ENCODE results near the gene DCAF7.

DCAF7 gene

GRCh38 chr17:63549946-63550816, at the start of gene DCAF7:
Gene DCAF7 (plus strand): TSS chr17:63550477. CDS start chr17:63550678, 201 bp downstream.
- DNase-seq = peak; percentile 98 to 99

- DNase-seq = no peak
Observed at GRCh38 chr17:63500543-63501390, 49.5 kb upstream of the DCAF7 start.

GRCh38 chr17:63503341-63503705, 47.0 kb upstream of the DCAF7 start:
- DNase-seq = no peak

GRCh38 chr17:63504261-63504660, 46.0 kb upstream of the DCAF7 start:
- no peak for DNase-seq

GRCh38 chr17:63505341-63505740, 44.9 kb upstream of the DCAF7 start:
- DNase-seq = no peak

GRCh38 chr17:63506627-63507026, 43.6 kb upstream of the DCAF7 start:
- DNase-seq = no peak

GRCh38 chr17:63511331-63511730, 38.9 kb upstream of the DCAF7 start:
- no peak for DNase-seq

- DNase-seq = no peak
Observed at GRCh38 chr17:63512388-63512787, 37.9 kb upstream of the DCAF7 start.

- DNase-seq = no peak
Observed at GRCh38 chr17:63512896-63513644, 37.2 kb upstream of the DCAF7 start.

GRCh38 chr17:63514477-63514876, 35.8 kb upstream of the DCAF7 start:
- DNase-seq = no peak

- DNase-seq = no peak
Observed at GRCh38 chr17:63514974-63515373, 35.3 kb upstream of the DCAF7 start.

GRCh38 chr17:63515426-63515825, 34.9 kb upstream of the DCAF7 start:
- no peak for DNase-seq

- DNase-seq = no peak
Observed at GRCh38 chr17:63516910-63517824, 33.1 kb upstream of the DCAF7 start.

- no peak for DNase-seq
Observed at GRCh38 chr17:63517825-63518534, 32.3 kb upstream of the DCAF7 start.

- no peak for DNase-seq
Observed at GRCh38 chr17:63519116-63519881, 31.0 kb upstream of the DCAF7 start.

GRCh38 chr17:63519972-63520882, 30.1 kb upstream of the DCAF7 start:
- no peak for DNase-seq

- no peak for DNase-seq
Observed at GRCh38 chr17:63523253-63523855, 26.9 kb upstream of the DCAF7 start, which contains the start of gene KCNH6. Gene KCNH6 (plus strand): TSS chr17:63523358. CDS start chr17:63523414, 56 bp downstream.

- no peak for DNase-seq
Observed at GRCh38 chr17:63524051-63524450, 26.2 kb upstream of the DCAF7 start.
